ENCODE results near the gene STON2. TPM values are rescaled to one million over a fixed set of nuclear protein-coding genes. Genes with fewer than 3 reads are reported as not detected.

Gene STON2
- total RNA-seq, 1 donor, result 3.3 TPM

- DNase-seq (ENCODE audit: low read depth), result no peak
- H3K4me3 ChIP-seq (ENCODE audit: low read depth, low read length), result no peak overlapping the region
- TF ChIP-seq CTCF (IDR thresholded peaks at IDR 0.05; ENCODE audit: insufficient read depth, low read length), result no peak
These were observed 80.8 kb downstream of the STON2 start for GRCh38 chr14:81319314-81319713.

- DNase-seq (ENCODE audit: low read depth), result no peak
- TF ChIP-seq CTCF (IDR thresholded peaks at IDR 0.05; ENCODE audit: insufficient read depth, low read length), result no peak
These were observed 84.8 kb downstream of the STON2 start for GRCh38 chr14:81315341-81315740.

GRCh38 chr14:81314443-81315175 lies 85.5 kb downstream of the STON2 start:
- no peak for TF ChIP-seq CTCF (IDR thresholded peaks at IDR 0.05; ENCODE audit: insufficient read depth, low read length)
- H3K4me3 ChIP-seq (ENCODE audit: low read depth, low read length), result no peak overlapping the region
- no peak for DNase-seq (ENCODE audit: low read depth)

More at GRCh38 chr14:81315341-81315740, 84.8 kb downstream of the STON2 start:
- no peak overlapping the region for H3K4me3 ChIP-seq (ENCODE audit: low read depth, low read length)

- no peak for TF ChIP-seq CTCF (IDR thresholded peaks at IDR 0.05; ENCODE audit: insufficient read depth, low read length)
- H3K4me3 ChIP-seq (ENCODE audit: low read depth, low read length), result no peak overlapping the region
- DNase-seq (ENCODE audit: low read depth), result no peak
These were observed 86.2 kb downstream of the STON2 start for GRCh38 chr14:81313775-81314429.

GRCh38 chr14:81313200-81313599 lies 86.9 kb downstream of the STON2 start:
- TF ChIP-seq CTCF (IDR thresholded peaks at IDR 0.05; ENCODE audit: insufficient read depth, low read length), result no peak
- no peak overlapping the region for H3K4me3 ChIP-seq (ENCODE audit: low read depth, low read length)
- no peak for DNase-seq (ENCODE audit: low read depth)

- TF ChIP-seq CTCF (IDR thresholded peaks at IDR 0.05; ENCODE audit: insufficient read depth, low read length), result no peak
- no peak for DNase-seq (ENCODE audit: low read depth)
- H3K4me3 ChIP-seq (ENCODE audit: low read depth, low read length), result no peak overlapping the region
These were observed 87.7 kb downstream of the STON2 start for GRCh38 chr14:81312289-81312876.

All from fibroblast of the aortic adventitia (primary cell).